ENCODE data around the gene SH2B2.

DNA sequence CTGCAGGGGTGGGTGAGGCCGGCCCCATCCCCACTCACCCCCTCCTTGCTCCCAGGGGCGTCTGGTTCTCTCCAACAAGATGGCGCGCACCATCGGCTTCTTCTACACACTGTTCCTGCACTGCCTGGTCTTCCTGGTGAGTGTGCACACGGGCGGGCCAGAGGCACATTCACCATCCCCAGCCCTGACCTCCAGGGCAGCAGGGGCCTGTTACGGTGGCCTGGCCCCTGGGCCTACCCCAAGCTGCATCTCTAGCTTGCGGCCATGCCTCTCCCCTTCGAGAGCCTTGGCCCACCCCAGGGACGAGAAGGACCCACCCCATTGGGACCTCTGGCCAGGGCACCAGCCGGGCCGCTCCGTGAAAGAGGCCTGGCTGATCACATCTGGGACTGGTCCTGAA is 4.9 kb upstream of the SH2B2 start:
- TF ChIP-seq, protein P1, sequence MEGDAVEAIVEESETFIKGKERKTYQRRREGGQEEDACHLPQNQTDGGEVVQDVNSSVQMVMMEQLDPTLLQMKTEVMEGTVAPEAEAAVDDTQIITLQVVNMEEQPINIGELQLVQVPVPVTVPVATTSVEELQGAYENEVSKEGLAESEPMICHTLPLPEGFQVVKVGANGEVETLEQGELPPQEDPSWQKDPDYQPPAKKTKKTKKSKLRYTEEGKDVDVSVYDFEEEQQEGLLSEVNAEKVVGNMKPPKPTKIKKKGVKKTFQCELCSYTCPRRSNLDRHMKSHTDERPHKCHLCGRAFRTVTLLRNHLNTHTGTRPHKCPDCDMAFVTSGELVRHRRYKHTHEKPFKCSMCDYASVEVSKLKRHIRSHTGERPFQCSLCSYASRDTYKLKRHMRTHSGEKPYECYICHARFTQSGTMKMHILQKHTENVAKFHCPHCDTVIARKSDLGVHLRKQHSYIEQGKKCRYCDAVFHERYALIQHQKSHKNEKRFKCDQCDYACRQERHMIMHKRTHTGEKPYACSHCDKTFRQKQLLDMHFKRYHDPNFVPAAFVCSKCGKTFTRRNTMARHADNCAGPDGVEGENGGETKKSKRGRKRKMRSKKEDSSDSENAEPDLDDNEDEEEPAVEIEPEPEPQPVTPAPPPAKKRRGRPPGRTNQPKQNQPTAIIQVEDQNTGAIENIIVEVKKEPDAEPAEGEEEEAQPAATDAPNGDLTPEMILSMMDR (IDR thresholded peaks at IDR 0.05): no peak
- no peak for TF ChIP-seq POLR2A (IDR thresholded peaks at IDR 0.05)
